DMS 273 (cell line): ENCODE results near the gene OR52N5.

Source experiments
- DNase-seq: peaks from one replicate; lab custom pipeline; 2025; ENCODE audit not compliant: unreplicated experiment; lab: John Stamatoyannopoulos, UW

Gene OR52N5

DNA sequence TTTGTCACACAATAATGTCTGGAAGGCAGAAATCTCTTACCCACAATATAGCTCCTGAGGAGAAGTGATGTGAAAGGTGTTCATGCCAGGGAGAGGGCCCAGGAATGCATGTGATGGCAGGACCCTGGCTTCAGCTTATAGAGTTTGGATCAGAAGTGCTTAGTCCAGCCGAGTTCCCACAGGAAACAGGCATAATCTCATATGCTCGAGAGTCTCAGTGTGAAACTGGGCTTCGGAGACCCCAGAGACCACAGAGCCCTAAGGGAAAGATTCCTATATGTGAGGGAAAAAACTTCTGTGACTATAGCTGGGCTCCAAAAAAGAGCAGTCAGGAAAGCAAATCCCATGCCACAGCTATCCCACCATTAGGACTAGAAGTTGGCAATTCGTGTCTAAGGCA lies at the start of gene OR52N5:
OR52N5 (minus strand) TSS at position 101 of the 400 bp plus-strand sequence. CDS start 4,721 bp downstream, outside the sequence.
- DNase-seq, result no peak

DNA sequence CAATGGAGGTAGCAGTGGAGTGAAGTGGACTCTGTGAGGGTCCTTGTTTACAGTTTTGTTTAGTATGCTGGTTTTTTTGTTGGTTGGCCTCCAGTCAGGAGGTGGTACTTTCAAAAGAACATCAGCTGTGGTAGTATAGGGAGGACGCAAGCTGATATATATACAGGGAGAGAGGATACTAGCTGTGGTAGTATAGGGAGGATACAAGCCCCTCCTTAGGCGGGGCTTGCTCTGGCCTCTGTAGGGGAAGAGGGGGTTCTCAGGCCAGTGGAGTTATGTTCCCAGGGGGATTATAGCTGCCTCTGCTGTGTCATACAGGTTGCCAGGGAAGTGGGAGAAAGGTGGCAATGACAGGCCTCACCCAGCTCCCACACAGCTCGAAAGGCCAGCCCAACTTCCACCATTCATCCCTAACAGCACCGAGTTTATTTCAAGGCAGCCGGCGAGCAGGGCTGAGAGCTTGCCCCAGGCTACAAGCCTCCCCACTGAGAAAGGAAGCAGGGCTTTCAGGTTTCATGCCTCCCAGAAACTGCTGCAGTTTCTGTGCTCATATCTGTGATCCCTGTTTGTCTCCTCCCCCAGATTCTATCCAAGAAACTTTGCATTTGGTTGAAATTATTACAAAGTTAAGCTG lies 48.2 kb upstream of the OR52N5 start:
- no peak for DNase-seq

DNA sequence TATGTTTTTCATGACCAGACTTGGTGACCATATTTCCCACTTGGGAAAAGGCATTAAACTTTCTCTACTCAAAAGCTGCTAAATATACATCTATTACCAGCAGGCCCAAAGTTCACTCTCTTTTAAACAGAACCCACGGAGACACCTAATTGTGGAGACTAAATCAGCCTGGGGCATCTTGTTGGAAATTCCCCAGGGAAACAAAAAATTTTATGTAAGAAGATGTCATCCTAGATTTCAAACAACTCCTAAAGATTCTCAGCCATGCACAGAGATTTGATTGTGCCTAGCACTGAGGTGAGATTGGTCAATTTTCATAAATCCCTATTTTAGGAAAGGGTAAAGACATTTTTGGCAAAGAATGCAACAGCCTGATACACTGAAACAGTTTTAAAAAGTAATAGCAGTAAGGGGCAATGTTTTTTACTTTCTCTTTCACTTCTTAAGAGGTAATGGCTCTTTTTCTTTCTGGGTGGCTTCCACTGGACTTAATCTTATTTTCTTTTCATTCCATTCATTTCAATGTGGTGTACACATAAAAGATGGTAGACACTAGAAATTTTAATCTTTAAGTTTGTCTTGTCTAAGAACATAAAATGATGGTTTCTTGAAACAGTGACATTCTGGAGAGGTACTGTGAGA lies 35.2 kb upstream of the OR52N5 start:
- DNase-seq, result no peak

DNA sequence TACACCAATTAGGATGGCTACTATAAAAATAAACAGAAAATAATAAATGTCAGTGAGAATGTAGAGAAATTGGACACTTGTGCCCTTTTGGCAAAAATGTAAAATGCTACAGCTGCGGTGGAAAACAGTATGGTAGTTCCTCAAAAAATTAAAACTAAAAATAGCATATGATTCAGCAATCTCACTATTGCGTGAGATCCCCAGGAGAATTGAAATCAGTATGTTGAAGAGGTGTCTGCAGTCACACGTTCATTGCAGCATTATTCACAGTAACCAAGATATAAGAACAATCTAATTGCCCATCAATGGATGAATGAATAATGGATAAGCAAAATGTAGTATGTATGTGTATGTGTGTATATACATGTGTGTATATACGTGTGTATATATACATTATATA lies 32.4 kb upstream of the OR52N5 start:
- DNase-seq, result no peak

DNA sequence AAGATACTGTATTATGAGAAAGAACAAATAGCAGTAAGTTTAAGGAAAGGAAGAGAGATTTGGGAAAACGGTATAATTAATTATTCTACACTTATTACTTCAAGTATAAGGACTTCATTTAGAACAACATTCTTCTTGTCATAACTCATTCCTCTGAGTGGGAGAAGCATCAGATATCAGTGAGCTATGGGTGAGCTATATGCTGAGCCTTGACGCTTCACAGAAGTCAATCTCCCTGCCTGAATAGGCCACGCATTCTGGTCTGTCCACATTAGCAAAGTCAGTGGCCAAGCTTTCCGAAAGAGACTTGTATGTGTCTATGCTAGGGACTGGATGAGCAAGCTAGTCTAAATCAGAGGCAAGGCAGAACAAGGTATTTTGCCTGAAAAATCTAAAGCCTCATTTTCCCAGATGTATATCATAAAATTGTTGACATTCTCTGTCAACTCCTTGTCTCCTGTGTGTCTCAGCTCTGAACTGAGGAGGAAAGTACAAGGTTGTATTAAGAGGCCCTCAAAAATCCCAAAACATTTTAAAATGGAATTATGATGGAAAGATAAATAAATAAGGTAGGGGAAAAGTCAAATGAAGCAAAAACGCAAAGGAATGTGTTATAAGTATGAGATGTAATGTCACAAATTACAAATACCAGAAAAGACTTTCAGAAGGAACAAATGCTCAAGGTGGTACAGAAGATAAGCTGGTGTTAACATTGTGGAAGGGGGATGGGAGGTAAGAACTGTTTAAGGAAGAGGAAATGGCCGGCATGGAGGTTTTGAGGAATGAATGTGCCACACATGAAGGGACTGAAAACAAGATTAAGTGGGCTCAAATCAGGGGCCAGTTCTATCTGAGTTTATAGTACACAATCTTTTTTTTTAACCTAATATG lies 27.0 kb upstream of the OR52N5 start:
- no peak for DNase-seq

DNA sequence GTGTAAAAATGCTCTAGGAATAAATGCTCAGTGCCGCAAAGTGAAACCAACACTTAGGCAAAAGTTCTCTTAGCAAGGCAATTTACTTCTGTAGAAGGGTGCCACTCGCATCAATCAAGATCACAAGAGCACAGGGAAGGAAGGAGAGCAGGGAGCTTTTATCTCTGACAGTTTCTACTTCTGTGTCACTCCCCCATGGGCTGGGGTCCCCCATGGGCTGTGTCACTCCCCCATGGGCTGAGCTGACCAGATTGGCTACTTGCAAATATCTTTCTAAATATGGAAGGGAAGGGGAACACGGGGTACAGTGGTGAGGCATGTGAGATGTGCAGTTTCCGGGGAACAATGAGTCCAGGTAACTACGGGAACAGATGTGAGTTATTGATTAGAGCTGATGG lies 26.0 kb upstream of the OR52N5 start:
- no peak for DNase-seq

DNA sequence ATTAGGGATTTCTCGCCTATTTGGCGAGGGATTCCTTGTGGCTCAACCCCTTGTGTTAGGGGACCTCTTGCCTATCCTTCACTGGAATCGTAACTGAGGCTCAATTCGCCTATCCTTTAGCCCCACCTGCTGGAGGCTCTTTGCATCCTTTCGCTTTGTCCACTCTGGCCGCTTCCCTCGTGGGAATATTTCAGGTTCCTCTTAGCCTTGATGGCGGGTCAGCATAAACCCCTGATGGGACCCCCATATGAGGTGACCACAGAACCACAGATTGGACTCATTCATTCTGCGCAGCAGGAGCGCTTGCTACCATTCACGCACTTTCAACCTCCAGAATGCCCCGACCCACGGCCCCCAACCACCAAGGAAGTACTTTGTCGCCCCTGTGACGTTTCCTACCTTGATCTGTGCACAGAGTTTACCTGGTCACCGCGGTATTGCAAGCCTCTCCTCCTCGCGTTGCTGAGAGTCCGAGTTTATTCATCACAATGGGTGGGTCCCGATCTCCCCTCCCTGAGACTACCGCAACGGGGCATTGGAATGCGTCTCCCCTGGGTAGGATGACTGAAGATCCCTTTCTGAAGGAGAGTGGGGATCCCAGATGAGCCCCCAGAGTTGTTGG lies 25.5 kb upstream of the OR52N5 start, which contains the start of gene OR52N2:
OR52N2 (plus strand) TSS at position 425 of the 622 bp plus-strand sequence. CDS start 11,412 bp downstream, outside the sequence.
- peak; percentile 67 for DNase-seq

DNA sequence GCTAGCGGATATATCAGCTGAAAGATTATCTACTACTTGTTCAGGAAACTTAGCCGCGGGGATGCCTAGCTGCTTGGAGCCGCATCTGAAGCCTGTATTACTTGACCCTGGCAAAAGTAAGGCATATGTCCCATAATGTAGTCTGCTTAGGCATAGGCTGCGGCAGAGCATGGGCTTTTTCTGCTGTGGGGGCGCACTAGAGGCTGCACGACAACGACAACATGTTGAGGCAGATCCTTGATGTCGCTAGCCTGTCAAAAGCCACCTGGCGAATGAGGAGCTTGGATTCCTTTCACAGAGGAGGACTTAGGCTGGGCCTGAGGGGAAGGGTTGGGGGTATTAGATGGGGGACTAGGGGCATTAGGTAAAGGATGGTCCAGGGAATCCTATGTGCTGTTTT lies 24.4 kb upstream of the OR52N5 start:
- DNase-seq, result no peak

DNA sequence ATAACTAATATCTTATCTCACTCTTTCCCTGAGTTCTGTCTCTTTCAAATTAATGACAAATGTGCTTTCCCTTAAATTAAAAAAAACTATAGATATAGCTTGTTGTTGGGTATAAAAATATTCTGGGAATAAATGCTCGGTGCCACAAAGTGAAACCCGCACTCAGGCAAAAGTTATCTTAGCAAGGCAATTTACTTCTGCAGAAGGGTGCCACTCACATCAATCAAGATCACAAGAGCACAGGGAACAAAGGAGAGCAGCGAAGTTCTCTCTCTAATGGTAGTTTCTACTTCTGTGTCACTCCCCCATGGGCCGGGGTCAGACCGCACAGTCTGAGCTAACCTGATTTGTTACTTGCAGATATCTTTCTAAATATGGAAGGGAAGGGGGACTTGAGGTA lies 20.8 kb upstream of the OR52N5 start:
- no peak for DNase-seq

DNA sequence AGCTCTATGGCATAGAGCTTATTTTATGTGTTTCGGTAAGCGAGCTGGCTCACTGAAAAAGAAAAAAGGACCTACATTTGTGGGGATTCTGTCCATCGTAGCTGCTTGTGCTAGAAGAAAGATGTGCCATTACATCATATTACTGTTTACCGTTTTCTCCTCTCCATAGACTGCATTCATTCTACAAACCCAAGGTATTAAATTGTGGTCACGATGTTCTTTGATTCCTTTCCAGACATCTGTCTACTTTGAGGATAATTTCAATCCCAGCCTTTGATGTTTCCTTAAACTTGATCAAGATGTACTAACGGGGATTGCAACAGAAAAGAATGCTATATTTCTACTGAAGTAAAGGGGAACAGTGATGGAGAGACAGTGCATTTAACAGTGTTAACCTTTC lies 13.4 kb upstream of the OR52N5 start:
- no peak for DNase-seq

DNA sequence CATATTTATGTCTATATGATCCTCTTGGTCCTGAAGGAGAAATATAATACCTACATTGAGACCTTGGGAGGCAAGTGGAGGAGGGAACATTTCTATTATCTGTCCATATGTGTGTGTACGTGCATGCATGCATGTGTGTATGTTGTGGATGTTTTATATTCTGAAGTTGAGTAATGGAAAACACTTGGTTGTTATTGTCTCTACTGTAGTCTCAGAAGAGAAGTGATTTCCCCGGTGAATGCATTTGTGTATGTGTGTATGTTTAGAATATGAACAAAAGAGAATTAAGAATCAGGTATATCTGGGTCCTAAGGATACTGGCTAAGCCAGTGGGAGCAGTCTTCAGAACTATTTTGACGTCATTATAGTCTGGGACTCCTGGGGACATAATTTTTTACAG lies 8.0 kb upstream of the OR52N5 start, which contains the start of gene OR52N1:
OR52N1 (minus strand) TSS at position 101 of the 400 bp plus-strand sequence. CDS start 2,449 bp downstream, outside the sequence.
- DNase-seq, result no peak

DNA sequence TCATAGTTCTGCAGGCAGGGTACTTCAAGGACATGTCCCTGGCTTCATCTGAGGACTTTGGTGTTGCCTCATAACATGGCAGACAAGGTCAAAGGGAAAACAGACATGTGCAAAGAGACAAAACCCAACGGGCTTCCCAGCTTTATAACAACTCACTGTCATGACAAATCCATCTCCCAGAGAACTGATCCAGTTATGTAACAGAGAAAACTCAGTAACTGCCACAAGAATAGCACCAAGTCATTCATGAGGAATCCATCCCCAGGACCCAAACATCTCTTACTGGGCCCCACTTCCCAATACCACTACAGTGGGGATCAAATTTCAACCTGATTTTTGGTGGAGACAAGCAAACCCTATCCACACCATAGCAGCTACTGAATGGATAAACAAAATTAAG lies 16.1 kb downstream of the OR52N5 start:
- DNase-seq, result no peak

DNA sequence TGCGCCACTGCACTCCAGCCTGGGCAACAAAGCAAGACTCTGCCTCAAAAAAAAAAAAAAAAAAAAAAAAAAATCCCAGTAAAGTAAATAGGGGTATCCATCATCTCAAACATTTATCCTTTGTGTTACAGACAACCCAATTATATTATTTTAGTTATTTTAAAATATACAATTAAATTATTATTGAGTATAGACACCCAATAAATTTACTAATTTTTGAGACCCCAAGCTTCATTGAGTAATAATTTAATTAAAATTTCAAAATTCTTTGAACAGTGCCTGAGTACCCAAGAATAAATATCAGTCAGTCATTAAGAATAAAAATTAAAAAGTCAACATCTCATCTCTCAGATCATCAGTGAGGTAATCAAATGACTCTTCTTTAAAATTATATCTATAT lies 29.2 kb downstream of the OR52N5 start, which contains the start of gene OR52N4:
OR52N4 (plus strand) TSS at position 301 of the 400 bp plus-strand sequence. CDS start 498 bp downstream, outside the sequence.
- no peak for DNase-seq

DNA sequence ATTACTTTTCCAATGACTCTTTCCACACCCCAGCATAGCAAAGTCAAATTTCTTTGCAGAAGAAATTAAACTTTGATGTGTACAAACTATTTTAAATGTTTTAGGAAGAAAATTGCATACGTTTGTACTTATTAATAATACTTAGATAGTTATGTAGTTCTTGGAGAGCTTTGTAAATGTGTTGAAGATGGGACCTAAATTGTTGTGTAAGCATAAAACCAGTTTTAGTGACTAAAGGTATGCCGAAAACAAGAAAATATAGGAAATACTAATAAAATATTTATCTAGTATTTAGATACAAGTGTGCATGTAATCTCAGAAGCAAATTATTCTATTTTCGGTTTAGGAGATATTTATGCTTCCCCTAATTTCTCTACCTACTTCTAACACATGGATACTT lies 33.3 kb downstream of the OR52N5 start:
- DNase-seq, result no peak

DNA sequence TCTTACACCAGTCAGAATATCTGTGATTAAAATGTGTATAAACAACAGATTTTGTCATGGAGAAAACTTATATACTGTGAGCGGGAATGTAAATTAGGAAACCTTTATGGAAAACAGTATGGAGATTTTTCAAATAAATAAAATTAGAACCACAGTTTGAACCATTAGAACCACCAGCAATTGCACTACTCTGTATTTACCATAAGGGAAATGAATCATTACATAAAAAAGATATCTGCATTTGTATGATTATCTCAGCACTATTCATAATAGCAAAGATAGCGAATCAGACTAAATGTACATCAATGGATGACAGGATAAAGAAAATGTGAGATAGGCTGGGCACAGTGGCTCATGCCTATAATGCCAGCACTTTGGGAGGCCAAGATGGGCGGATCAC lies 36.5 kb downstream of the OR52N5 start:
- DNase-seq, result no peak

DNA sequence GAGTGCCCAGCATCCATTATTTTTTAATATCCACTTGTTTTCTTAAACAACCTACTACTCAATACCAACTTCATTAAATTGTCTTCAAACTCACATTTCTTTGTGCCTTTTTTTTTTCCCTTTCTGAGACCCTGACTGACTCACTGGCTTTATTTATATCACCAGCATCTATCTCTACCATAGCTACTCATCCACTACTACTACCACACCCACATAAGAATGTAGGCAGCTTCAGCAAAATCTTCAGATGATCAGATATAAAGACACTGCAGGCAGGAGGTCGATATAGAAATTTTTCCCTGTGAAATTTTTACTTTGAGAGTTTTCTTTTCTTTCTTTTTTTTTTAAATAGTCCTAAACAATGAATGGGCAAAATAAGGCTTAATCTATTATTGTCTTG lies 44.7 kb downstream of the OR52N5 start:
- DNase-seq, result no peak

DNA sequence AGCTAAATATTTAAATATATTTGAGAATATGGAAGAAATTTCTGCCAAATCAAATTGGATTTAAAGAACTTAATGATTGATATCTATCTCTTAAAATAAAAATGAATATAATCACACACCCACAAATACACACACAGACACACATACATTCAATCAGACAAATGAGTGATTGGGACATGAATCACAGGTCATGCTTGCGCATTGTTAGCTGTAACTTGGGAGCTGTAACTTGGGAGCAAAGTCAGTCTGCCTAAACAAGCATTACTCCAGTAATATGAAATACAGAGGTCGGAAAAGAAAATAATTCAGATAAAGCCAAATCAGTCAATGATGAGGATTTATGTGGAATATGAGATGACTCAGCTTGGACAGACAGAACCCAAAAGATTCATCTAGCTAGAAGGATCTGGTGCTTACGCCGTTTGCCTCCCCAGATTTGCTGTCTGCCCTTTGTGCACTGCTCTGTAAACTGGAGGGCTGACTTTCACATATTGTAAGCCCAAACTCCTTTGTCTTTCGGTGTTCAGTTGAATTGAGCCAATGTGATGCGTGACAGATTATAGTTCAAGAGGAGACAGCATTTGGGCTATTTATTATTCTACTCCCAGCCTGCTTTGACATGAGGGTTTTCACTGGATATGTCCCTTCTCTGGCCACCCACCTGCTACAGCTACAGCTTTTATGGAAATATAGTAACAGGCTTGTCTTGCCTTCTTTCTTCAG lies 45.3 kb downstream of the OR52N5 start:
- no peak for DNase-seq

DNA sequence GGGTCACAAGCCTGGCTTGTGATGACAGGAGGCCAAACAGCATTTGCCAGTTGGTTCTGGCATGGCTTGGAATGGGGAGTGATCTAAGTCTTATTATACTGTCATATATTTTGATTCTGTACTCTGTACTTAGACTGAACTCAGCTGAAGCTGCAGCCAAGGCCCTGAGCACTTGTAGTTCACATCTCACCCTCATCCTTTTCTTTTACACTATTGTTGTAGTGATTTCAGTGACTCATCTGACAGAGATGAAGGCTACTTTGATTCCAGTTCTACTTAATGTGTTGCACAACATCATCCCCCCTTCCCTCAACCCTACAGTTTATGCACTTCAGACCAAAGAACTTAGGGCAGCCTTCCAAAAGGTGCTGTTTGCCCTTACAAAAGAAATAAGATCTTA lies 46.1 kb downstream of the OR52N5 start:
- DNase-seq, result no peak

DNA sequence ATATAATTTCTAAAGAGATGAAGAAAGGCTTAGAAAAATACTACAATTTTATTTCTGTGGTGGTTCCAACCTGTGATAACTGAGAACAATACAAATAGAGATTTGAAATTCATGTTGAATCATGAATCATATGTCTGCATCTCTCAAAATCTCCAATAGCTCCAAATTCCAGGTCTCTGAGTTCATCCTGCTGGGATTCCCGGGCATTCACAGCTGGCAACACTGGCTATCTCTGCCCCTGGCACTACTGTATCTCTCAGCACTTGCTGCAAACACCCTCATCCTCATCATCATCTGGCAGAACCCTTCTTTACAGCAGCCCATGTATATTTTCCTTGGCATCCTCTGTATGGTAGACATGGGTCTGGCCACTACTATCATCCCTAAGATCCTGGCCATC lies 46.8 kb downstream of the OR52N5 start, which contains the start of gene OR56B1:
OR56B1 (plus strand) TSS at position 53 of the 400 bp plus-strand sequence; CDS start at position 122, 69 bp downstream.
- DNase-seq, result no peak

DNA sequence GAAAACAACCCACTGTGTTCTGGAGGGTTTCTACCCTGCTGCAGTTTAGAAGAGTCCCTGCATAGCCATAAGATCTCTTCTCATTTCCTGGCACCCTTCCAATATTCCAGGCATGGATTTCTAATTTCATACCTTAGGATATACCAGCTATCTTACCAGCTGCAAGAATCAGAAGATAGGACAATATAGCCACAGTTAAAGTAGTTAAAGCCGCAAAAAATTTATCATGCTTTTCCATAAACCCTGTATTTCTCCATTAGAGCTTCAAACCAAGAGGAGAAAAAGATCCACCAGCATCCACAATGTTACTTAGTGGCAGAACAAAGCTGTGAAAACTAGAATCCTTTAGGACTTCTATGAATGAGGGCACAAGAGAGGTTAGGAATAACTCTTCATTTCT lies 55.5 kb downstream of the OR52N5 start:
- no peak for DNase-seq
